Panc1 (cell line): ENCODE measurements around the gene CPB1. TPM values are rescaled to one million over a fixed set of nuclear protein-coding genes. Genes with fewer than 3 reads are reported as not detected.

ENCODE experiments used
- ATAC-seq: fragments of 200-7000 bp; cut with Tn5 transposase; 2 replicates; pipeline ENCODE4 v1.9.1; 2020; ENCODE audit warnings: mild to moderate bottlenecking, moderate library complexity
- BruUV-seq: library from RNA; stranded (reverse); fragments of 400-500 nt; replicated peaks from 2 replicates; lab custom pipeline; 2021; lab: Mats Ljungman, UMichigan
- CTCF ChIA-PET: fragments of 300-600 bp; sonication (Branson Sonifier 250); formaldehyde crosslinking; loops from one replicate; lab custom pipeline; 2022; ENCODE audit warnings: antibody characterized with exemption; lab: Charles Lee
- POLR2A ChIA-PET: fragments of 300-600 bp; sonication (Branson Sonifier 250); formaldehyde crosslinking; loops from one replicate; lab custom pipeline; 2022; ENCODE audit warnings: antibody characterized with exemption; lab: Charles Lee
- DNase-seq: peaks from one replicate; pipeline ENCODE4 v3.0.0-alpha.2; 2010; ENCODE audit warnings: low read depth, low spot score
- H3K27ac ChIP-seq: 2 replicates; pipeline ENCODE4 v1.5.1; 2011; ENCODE audit warnings: mild to moderate bottlenecking, low read length, inconsistent platforms
- H3K27me3 ChIP-seq: fragments of 200-500 bp; sonication (Bioruptor generic); 2 replicates; pipeline ENCODE4 v1.6.0; 2014; ENCODE audit warnings: low read length, inconsistent platforms; ENCODE audit not compliant: control insufficient read depth, insufficient read depth
- H3K36me3 ChIP-seq: fragments of 200-500 bp; sonication (Bioruptor generic); 2 replicates; pipeline ENCODE4 v1.5.1; 2014; ENCODE audit warnings: inconsistent platforms, mild to moderate bottlenecking, low read length, moderate library complexity; ENCODE audit not compliant: control insufficient read depth, insufficient read depth
- H3K4me1 ChIP-seq: 2 replicates; pipeline ENCODE4 v1.5.1; 2011; ENCODE audit warnings: inconsistent platforms, mild to moderate bottlenecking, low read length, moderate library complexity; ENCODE audit not compliant: control insufficient read depth, insufficient read depth
- H3K4me3 ChIP-seq, 2 experiments: 2 replicates each; pipeline ENCODE4 v1.5.1; 2011 to 2012; ENCODE audit warnings: low read depth in 2 of 2, low read length in 2 of 2, mild to moderate bottlenecking in 2 of 2, inconsistent platforms in 1 of 2, moderate library complexity in 1 of 2
- H3K9me3 ChIP-seq: fragments of 200-500 bp; sonication (Bioruptor generic); 2 replicates; pipeline ENCODE4 v1.5.1; 2014; ENCODE audit warnings: low read depth, mild to moderate bottlenecking, inconsistent platforms, low read length, moderate library complexity; ENCODE audit not compliant: control insufficient read depth, insufficient read depth
- CTCF ChIP-seq: fragments of 450-650 bp; IDR thresholded peaks from 2 replicates; pipeline ENCODE4 v1.5.1; 2017; ENCODE audit warnings: mild to moderate bottlenecking
- POLR2AphosphoS5 ChIP-seq: IDR thresholded peaks from 2 replicates; pipeline ENCODE4 v1.6.1; 2012; ENCODE audit warnings: mild to moderate bottlenecking, low read depth, low read length, moderate library complexity
- REST ChIP-seq, 2 experiments: IDR thresholded peaks; 2 replicates each; pipeline ENCODE4 v1.6.1; 2011 to 2012; ENCODE audit warnings: low read depth in 2 of 2, control low read depth in 1 of 2, low read length in 1 of 2, mild to moderate bottlenecking in 1 of 2, moderate library complexity in 1 of 2; ENCODE audit not compliant: insufficient read depth in 1 of 2
- SIN3A ChIP-seq: IDR thresholded peaks from 2 replicates; pipeline ENCODE4 v1.6.1; 2012; ENCODE audit warnings: low read depth, mild to moderate bottlenecking, low read length, moderate library complexity, borderline replicate concordance; ENCODE audit not compliant: insufficient read depth
- TCF7L2 ChIP-seq: IDR thresholded peaks from 2 replicates; pipeline ENCODE4 v1.6.1; 2011; ENCODE audit warnings: mild to moderate bottlenecking, low read depth, low read length, inconsistent platforms
- in situ Hi-C: cut with HindIII; loops from 2 replicates; pipeline ENCODE4 v1.10.0; 2016; ENCODE audit warnings: low sequenced_read_pairs, low pct_unique_long_range_greater_than_20kb
- intact Hi-C: fragments of 100-400 bp; cut with micrococcal nuclease; formaldehyde crosslinking; loops from one replicate; pipeline ENCODE4 v1.10.0; 2022; ENCODE audit not compliant: unreplicated experiment
- total RNA-seq: library from RNA; stranded (reverse); gene quantifications from one replicate; pipeline ENCODE4 v1.2.1, GENCODE V29; 2021; ENCODE audit not compliant: unreplicated experiment

CPB1 gene
- total RNA-seq, 1 experiment from 2014 or later, result 4.4 TPM

GRCh38 chr3:148853076-148853475 is 25.5 kb downstream of the CPB1 start:
- DNase-seq (no peak), ATAC-seq (no peak)
- H3K27ac ChIP-seq, result no peak overlapping the region
- peaks cover 5% of the 10 kb centered on the region; the same call in 1 of the 2 replicates for H3K27me3 ChIP-seq
- in situ Hi-C loops, result no loop called here
- H3K4me1 ChIP-seq, result no peaks in the 10 kb centered on the region
- CTCF ChIA-PET, result no interaction called here
- POLR2A ChIA-PET, result no interaction called here
- TF ChIP-seq CTCF, result no peak
- H3K36me3 ChIP-seq, result no peaks in the 10 kb centered on the region
- intact Hi-C loops, result no loop called here
- BruUV-seq, result no TSS peak
- no peaks in the 10 kb centered on the region for H3K9me3 ChIP-seq
- no peak overlapping the region for H3K4me3 ChIP-seq

GRCh38 chr3:148854061-148854460 is 26.4 kb downstream of the CPB1 start:
- Histone ChIP-seq H3K27ac (no peak overlapping the region), H3K27me3 (peaks cover 5% of the 10 kb centered on the region; the same call in 1 of the 2 replicates), H3K4me3 (no peak overlapping the region), H3K9me3 (no peaks in the 10 kb centered on the region), H3K36me3 (no peaks in the 10 kb centered on the region), H3K4me1 (no peaks in the 10 kb centered on the region)
- ATAC-seq (no peak), DNase-seq (no peak)
- TF ChIP-seq TCF7L2, result no peak
- no peak for TF ChIP-seq CTCF
- no peak for TF ChIP-seq REST (IDR thresholded peaks at IDR 0.05; ENCODE audit: insufficient read depth in 1 of 2, low read depth in 2 of 2, low read length in 1 of 2)
- no peak for TF ChIP-seq POLR2AphosphoS5
- no peak for TF ChIP-seq SIN3A
- intact Hi-C loops (no loop called here), in situ Hi-C loops (no loop called here)
- BruUV-seq, result no TSS peak
- CTCF ChIA-PET, result no interaction called here
- POLR2A ChIA-PET, result no interaction called here

GRCh38 chr3:148856384-148856783 is 28.8 kb downstream of the CPB1 start:
- Histone ChIP-seq H3K27me3 (peaks cover 5% of the 10 kb centered on the region; the same call in 1 of the 2 replicates), H3K4me1 (no peaks in the 10 kb centered on the region), H3K36me3 (no peaks in the 10 kb centered on the region), H3K27ac (no peak overlapping the region), H3K4me3 (no peak overlapping the region), H3K9me3 (no peaks in the 10 kb centered on the region)
- ChIA-PET CTCF (no interaction called here), POLR2A (no interaction called here)
- ATAC-seq, result no peak
- DNase-seq, result no peak
- TF ChIP-seq CTCF (no peak), REST (IDR thresholded peaks at IDR 0.05; ENCODE audit: insufficient read depth in 1 of 2, low read depth in 2 of 2, low read length in 1 of 2) (no peak), POLR2AphosphoS5 (no peak), SIN3A (no peak), TCF7L2 (no peak)
- BruUV-seq, result no TSS peak
- in situ Hi-C loops (no loop called here), intact Hi-C loops (no loop called here)
